Activated T-cell treated with anti-CD3 and anti-CD28 coated beads, Interleukin-2, amount 50 U/mL, for 24 hours (primary cell): ENCODE results near the gene SASS6.

Experiments
- DNase-seq: peaks from one replicate; pipeline ENCODE4 v3.0.0-alpha.2; 2020
- H3K27ac Mint-ChIP-seq: 2 replicates; pipeline ENCODE4 v1.8.0; 2020; ENCODE audit warnings: mild to moderate bottlenecking, mixed read lengths
- H3K27me3 Mint-ChIP-seq: 2 replicates; pipeline ENCODE4 v1.8.0; 2020; ENCODE audit warnings: mixed read lengths
- H3K36me3 Mint-ChIP-seq: 2 replicates; pipeline ENCODE4 v1.8.0; 2020; ENCODE audit warnings: low read depth, mixed read lengths
- H3K4me1 Mint-ChIP-seq: 2 replicates; pipeline ENCODE4 v1.8.0; 2020; ENCODE audit warnings: low read depth, mixed read lengths
- H3K4me3 Mint-ChIP-seq: 2 replicates; pipeline ENCODE4 v1.8.0; 2020; ENCODE audit warnings: mild to moderate bottlenecking, moderate library complexity, mixed read lengths
- H3K9me3 Mint-ChIP-seq: 2 replicates; pipeline ENCODE4 v1.8.0; 2020; ENCODE audit warnings: mixed read lengths

The SASS6 gene

GRCh38 chr1:100045206-100045605 lies 87.5 kb downstream of the SASS6 start:
- H3K27ac Mint-ChIP-seq, result peak overlapping the region; percentile 80

GRCh38 chr1:100039591-100039990 lies 93.1 kb downstream of the SASS6 start:
- Mint-ChIP-seq H3K4me3 (peak overlapping the region; percentile 96), H3K9me3 (no peaks in the 10 kb centered on the region), H3K27me3 (no peaks in the 10 kb centered on the region), H3K36me3 (peaks cover 78% of the 10 kb centered on the region), H3K4me1 (peaks cover 68% of the 10 kb centered on the region), H3K27ac (peak overlapping the region; percentile 100)
- DNase-seq, result no peak

More at GRCh38 chr1:100045206-100045605, 87.5 kb downstream of the SASS6 start:
- H3K4me1 Mint-ChIP-seq, result peaks cover 92% of the 10 kb centered on the region
- no peaks in the 10 kb centered on the region for H3K9me3 Mint-ChIP-seq
- H3K36me3 Mint-ChIP-seq, result peaks cover 64% of the 10 kb centered on the region
- H3K27me3 Mint-ChIP-seq, result no peaks in the 10 kb centered on the region
- H3K4me3 Mint-ChIP-seq, result peak overlapping the region; percentile 9
- DNase-seq, result no peak

GRCh38 chr1:100038660-100039287 lies 94.0 kb downstream of the SASS6 start:
- Mint-ChIP-seq H3K4me3 (peak overlapping the region; percentile 96), H3K9me3 (no peaks in the 10 kb centered on the region), H3K27ac (peak overlapping the region; percentile 100), H3K27me3 (no peaks in the 10 kb centered on the region), H3K36me3 (peaks cover 72% of the 10 kb centered on the region), H3K4me1 (peaks cover 62% of the 10 kb centered on the region)
- peak; percentile 85 for DNase-seq

DNA sequence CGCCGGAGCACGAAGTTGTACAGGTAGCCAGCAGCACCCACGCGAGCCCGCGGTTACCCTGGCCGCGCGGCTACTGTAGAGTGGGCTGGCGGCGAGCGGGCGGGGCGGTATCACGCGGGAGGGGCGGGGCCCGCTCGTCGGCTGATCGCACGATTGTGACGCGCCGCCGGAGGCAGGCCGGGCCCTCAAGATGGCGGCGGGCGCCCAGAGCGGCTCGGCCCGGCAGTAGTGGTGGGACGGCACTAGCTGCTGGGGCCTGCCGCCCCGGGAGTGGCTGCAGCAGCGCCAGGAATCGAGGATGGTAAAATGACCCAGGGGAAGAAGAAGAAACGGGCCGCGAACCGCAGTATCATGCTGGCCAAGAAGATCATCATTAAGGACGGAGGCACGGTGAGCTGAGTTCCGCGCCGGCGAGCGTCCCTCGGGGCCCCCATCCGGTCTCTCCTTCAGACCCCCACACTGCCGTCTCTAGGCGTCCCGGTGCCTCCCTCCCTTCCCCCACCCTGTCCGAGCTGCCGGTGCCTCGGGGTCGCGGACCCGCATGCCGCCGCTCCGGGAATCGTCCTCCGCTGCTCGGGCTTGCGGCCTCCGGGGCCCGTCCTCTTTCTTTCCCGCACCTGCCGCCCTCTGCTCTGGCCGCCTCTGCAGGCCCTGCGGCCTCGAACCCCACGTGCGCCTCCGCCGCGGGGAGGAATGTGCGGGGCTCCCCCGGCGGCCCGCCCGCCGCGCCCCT lies 94.6 kb downstream of the SASS6 start:
- Mint-ChIP-seq H3K9me3 (no peaks in the 10 kb centered on the region), H3K36me3 (peaks cover 69% of the 10 kb centered on the region), H3K27me3 (no peaks in the 10 kb centered on the region), H3K4me1 (peaks cover 57% of the 10 kb centered on the region), H3K27ac (peak overlapping the region; percentile 100), H3K4me3 (peak overlapping the region; percentile 96)
- DNase-seq, result peak; percentile 91

- Mint-ChIP-seq H3K27me3 (no peaks in the 10 kb centered on the region), H3K36me3 (peaks cover 64% of the 10 kb centered on the region), H3K27ac (peak overlapping the region; percentile 100), H3K9me3 (no peaks in the 10 kb centered on the region), H3K4me3 (peak overlapping the region; percentile 96), H3K4me1 (peaks cover 52% of the 10 kb centered on the region)
- DNase-seq, result no peak
These were observed 95.1 kb downstream of the SASS6 start for GRCh38 chr1:100037656-100037926.

DNA sequence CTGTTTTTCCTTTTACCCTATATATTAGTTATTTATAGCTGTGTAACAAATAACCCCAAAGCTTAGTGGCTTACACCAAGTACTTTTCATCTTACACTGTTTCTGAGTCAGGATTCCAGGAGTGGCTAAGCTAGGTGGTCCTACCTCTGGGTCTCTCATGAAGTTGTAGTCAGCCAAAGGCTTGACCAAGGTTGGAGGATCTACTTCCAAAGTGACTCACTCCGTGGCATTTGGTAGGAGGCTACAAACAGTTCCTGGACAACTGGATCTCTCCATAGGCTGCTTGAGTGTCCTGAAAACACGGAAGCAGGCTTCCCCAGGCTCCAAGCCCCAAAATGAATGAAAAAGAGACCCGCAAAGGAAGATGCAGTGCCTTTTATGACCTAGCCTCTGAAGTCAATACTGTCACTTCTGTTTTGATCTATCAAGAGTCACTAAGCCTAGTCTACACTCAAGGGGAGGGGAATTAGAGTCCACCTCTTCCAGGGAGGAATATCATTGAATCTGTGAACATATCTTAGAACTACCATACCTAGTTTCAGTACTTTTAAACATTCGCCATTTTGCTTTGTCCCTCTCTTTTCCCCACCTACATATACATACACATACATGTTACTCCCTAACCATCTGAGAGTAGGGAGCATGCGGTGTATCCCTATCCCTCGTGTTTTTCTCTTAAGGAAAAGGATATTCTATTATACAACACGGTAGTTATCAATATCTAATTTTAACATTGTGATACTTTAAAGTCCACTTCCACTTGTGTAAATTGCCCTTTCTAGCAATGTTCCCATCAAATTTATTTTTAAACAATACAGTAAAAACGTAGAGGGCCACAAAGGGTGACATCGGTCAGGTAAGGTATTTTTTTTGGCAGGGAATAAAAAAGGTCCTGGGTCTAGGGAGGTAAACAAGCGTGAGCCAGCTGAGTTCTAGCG lies 95.7 kb downstream of the SASS6 start:
- Mint-ChIP-seq H3K36me3 (peaks cover 59% of the 10 kb centered on the region), H3K27ac (peak overlapping the region; percentile 100), H3K4me3 (peak overlapping the region; percentile 96), H3K4me1 (peaks cover 46% of the 10 kb centered on the region), H3K27me3 (no peaks in the 10 kb centered on the region), H3K9me3 (no peaks in the 10 kb centered on the region)
- no peak for DNase-seq

- no peak for DNase-seq
- Mint-ChIP-seq H3K9me3 (no peaks in the 10 kb centered on the region), H3K27ac (peak overlapping the region; percentile 51), H3K36me3 (peaks cover 49% of the 10 kb centered on the region), H3K4me3 (peak overlapping the region; percentile 58), H3K27me3 (no peaks in the 10 kb centered on the region), H3K4me1 (peaks cover 33% of the 10 kb centered on the region)
These were observed 97.5 kb downstream of the SASS6 start for GRCh38 chr1:100035214-100035613.

DNA sequence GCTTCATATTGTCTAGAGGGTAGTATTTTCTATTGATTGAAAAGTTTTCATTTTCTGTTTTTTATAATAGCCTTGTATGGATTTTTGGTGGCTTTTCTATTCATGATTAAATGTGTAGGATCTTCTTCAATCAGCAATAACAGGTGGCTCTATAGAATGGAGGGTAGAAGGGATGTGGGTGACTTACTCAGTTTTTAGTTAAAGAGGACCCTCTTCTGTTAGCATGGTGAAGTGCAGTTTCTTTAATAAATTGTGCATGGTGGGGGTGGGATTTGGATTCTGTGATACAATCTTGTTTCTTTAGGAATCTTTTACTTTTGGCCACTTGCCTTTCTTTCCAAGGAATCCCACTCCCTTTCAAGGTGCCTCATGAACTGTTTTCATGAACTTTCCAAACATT lies 98.3 kb downstream of the SASS6 start:
- no peaks in the 10 kb centered on the region for H3K9me3 Mint-ChIP-seq
- peaks cover 41% of the 10 kb centered on the region for H3K36me3 Mint-ChIP-seq
- H3K27me3 Mint-ChIP-seq, result no peaks in the 10 kb centered on the region
- H3K4me3 Mint-ChIP-seq, result no peak overlapping the region
- H3K4me1 Mint-ChIP-seq, result peaks cover 27% of the 10 kb centered on the region
- DNase-seq, result no peak
- H3K27ac Mint-ChIP-seq, result peak overlapping the region; percentile 5
